Nephron (organoid): ENCODE measurements around the gene CRYL1.
A peak's percentile ranks its signal among the peaks of the same experiment; 100 is the strongest.

Experiments used
- H3K27ac Mint-ChIP-seq, 3 experiments: 2 replicates each; pipeline ENCODE4 v1.8.0; 2020; ENCODE audit warnings: mixed read lengths in 3 of 3, mild to moderate bottlenecking in 2 of 3, moderate library complexity in 1 of 3
- H3K27me3 Mint-ChIP-seq: 2 replicates; pipeline ENCODE4 v1.8.0; 2021; ENCODE audit warnings: low read depth, mild to moderate bottlenecking, moderate library complexity, mixed read lengths
- H3K36me3 Mint-ChIP-seq: 2 replicates; pipeline ENCODE4 v1.8.0; 2020; ENCODE audit warnings: low read depth, mixed read lengths
- H3K4me1 Mint-ChIP-seq: 2 replicates; pipeline ENCODE4 v1.8.0; 2020; ENCODE audit warnings: mixed read lengths
- H3K4me3 Mint-ChIP-seq, 3 experiments: 2 replicates each; pipeline ENCODE4 v1.8.0; 2020; ENCODE audit warnings: mild to moderate bottlenecking in 3 of 3, mixed read lengths in 3 of 3, moderate library complexity in 2 of 3
- H3K9me3 Mint-ChIP-seq: 2 replicates; pipeline ENCODE4 v1.8.0; 2020; ENCODE audit warnings: mixed read lengths
- CTCF ChIP-seq, 3 experiments: fragments of 200-600 bp; sonication (generic); IDR thresholded peaks; one replicate each; pipeline ENCODE4 v1.5.0; 2021; ENCODE audit warnings: antibody characterized with exemption in 3 of 3; ENCODE audit not compliant: unreplicated experiment in 3 of 3

Gene CRYL1

GRCh38 chr13:20525144-20525600 is 485 bp downstream of the CRYL1 start:
- Mint-ChIP-seq H3K4me3 (peak overlapping the region; percentile 81 to 89 (median 88)), H3K9me3 (no peaks in the 10 kb centered on the region), H3K27me3 (peaks cover 31% of the 10 kb centered on the region), H3K4me1 (peaks cover 11% of the 10 kb centered on the region), H3K36me3 (no peaks in the 10 kb centered on the region), H3K27ac (peak overlapping the region in 2 of 3 experiments; percentile 72 to 74)
- no peak for TF ChIP-seq CTCF (IDR thresholded peaks at IDR 0.05; ENCODE audit: unreplicated experiment in 3 of 3)

- H3K27me3 Mint-ChIP-seq, result peaks cover 13% of the 10 kb centered on the region
- H3K36me3 Mint-ChIP-seq, result no peaks in the 10 kb centered on the region
- H3K4me1 Mint-ChIP-seq, result peaks cover 24% of the 10 kb centered on the region
- no peak for TF ChIP-seq CTCF (IDR thresholded peaks at IDR 0.05; ENCODE audit: unreplicated experiment in 3 of 3)
- no peak overlapping the region for H3K4me3 Mint-ChIP-seq
- peak overlapping the region; percentile 28 to 99 (median 55) for H3K27ac Mint-ChIP-seq
- H3K9me3 Mint-ChIP-seq, result no peaks in the 10 kb centered on the region
Measured at GRCh38 chr13:20521364-20522115, 4.1 kb downstream of the CRYL1 start.

- peaks cover 10% of the 10 kb centered on the region for H3K27me3 Mint-ChIP-seq
- TF ChIP-seq CTCF (IDR thresholded peaks at IDR 0.05; ENCODE audit: unreplicated experiment in 3 of 3), result no peak
- H3K4me1 Mint-ChIP-seq, result peaks cover 19% of the 10 kb centered on the region
- peak overlapping the region; percentile 96 to 99 (median 98) for H3K27ac Mint-ChIP-seq
- H3K4me3 Mint-ChIP-seq, result peak overlapping the region; percentile 23 to 58 (median 38)
- H3K36me3 Mint-ChIP-seq, result no peaks in the 10 kb centered on the region
- H3K9me3 Mint-ChIP-seq, result no peaks in the 10 kb centered on the region
Measured at GRCh38 chr13:20519875-20520274, 5.8 kb downstream of the CRYL1 start.

- Mint-ChIP-seq H3K9me3 (no peaks in the 10 kb centered on the region), H3K27me3 (peaks cover 5% of the 10 kb centered on the region), H3K4me1 (peaks cover 19% of the 10 kb centered on the region), H3K27ac (peak overlapping the region; percentile 83 to 99 (median 96)), H3K36me3 (no peaks in the 10 kb centered on the region), H3K4me3 (peak overlapping the region in 1 of 3 experiments; percentile 5)
- TF ChIP-seq CTCF (IDR thresholded peaks at IDR 0.05; ENCODE audit: unreplicated experiment in 3 of 3), result no peak
Measured at GRCh38 chr13:20518660-20519100, 7.0 kb downstream of the CRYL1 start.

- H3K27me3 Mint-ChIP-seq, result no peaks in the 10 kb centered on the region
- no peak overlapping the region for H3K4me3 Mint-ChIP-seq
- no peak for TF ChIP-seq CTCF (IDR thresholded peaks at IDR 0.05; ENCODE audit: unreplicated experiment in 3 of 3)
- peak overlapping the region in 1 of 3 experiments; percentile 7 for H3K27ac Mint-ChIP-seq
- H3K4me1 Mint-ChIP-seq, result peaks cover 11% of the 10 kb centered on the region
- H3K36me3 Mint-ChIP-seq, result peaks cover 11% of the 10 kb centered on the region
- no peaks in the 10 kb centered on the region for H3K9me3 Mint-ChIP-seq
Measured at GRCh38 chr13:20514866-20515265, 10.8 kb downstream of the CRYL1 start.
